Measurements from ENCODE around the gene PIK3R5. TPM values are rescaled to one million over a fixed set of nuclear protein-coding genes. Genes with fewer than 3 reads are reported as not detected.

Gene PIK3R5
- total RNA-seq = not detected in 2 replicates

GRCh38 chr17:8965394-8966168 is at the start of gene PIK3R5:
Gene PIK3R5 (minus strand): TSS chr17:8965707. CDS start chr17:8911494, 54,213 bp downstream.

GRCh38 chr17:8867361-8867981 is 98.0 kb downstream of the PIK3R5 start, which contains the start of gene PIK3R6:
Gene PIK3R6 (minus strand): TSS chr17:8867674. CDS start chr17:8849794, 17,880 bp downstream.

Other genes starting within 250 kb of the PIK3R5 start
- gene CCDC42, start 220.9 kb downstream of the PIK3R5 start, total RNA-seq = not detected in 2 replicates
- not detected in 2 replicates for gene SPDYE4, start 207.2 kb downstream of the PIK3R5 start, total RNA-seq
- not detected in 2 replicates for gene MFSD6L, start 166.3 kb downstream of the PIK3R5 start, total RNA-seq
- not detected in 2 replicates for gene PIK3R6, start 98.0 kb downstream of the PIK3R5 start, total RNA-seq
- under 0.01 and 0.35 TPM in 2 replicates for gene NTN1, start 55.8 kb upstream of the PIK3R5 start, total RNA-seq